BLaER1 treated with 17β-estradiol and CSF1 and Interleukin-3, amounts not matched to agents 10 nM and 100 nM (cell line): ENCODE data around the gene U2AF1L4.
A peak's percentile ranks its signal among the peaks of the same experiment; 100 is the strongest.

Experiments used
- H3K27ac ChIP-seq, 11 experiments: shearing (Covaris generic); formaldehyde crosslinking; 2 replicates each; pipeline ENCODE4 v1.8.1; 2022
- H3K27me3 ChIP-seq, 11 experiments: shearing (Covaris generic); formaldehyde crosslinking; 2 replicates each; pipeline ENCODE4 v1.8.1; 2022
- H3K36me3 ChIP-seq, 11 experiments: shearing (Covaris generic); formaldehyde crosslinking; 2 replicates each; pipeline ENCODE4 v1.8.1; 2022
- H3K4me1 ChIP-seq, 10 experiments: shearing (Covaris generic); formaldehyde crosslinking; 2 replicates each; pipeline ENCODE4 v1.8.1; 2022
- H3K4me2 ChIP-seq, 11 experiments: shearing (Covaris generic); formaldehyde crosslinking; 2 replicates each; pipeline ENCODE4 v1.8.1; 2022
- H3K4me3 ChIP-seq, 10 experiments: shearing (Covaris generic); formaldehyde crosslinking; 2 replicates each; pipeline ENCODE4 v1.8.1; 2022
- H3K9ac ChIP-seq, 11 experiments: shearing (Covaris generic); formaldehyde crosslinking; 2 replicates each; pipeline ENCODE4 v1.8.1; 2022
- H3K9me3 ChIP-seq, 11 experiments: shearing (Covaris generic); formaldehyde crosslinking; replicated peaks in 1 of 11; 2 replicates each; pipeline ENCODE4 v1.8.1; 2022
- H4K20me1 ChIP-seq, 11 experiments: shearing (Covaris generic); formaldehyde crosslinking; 2 replicates each; pipeline ENCODE4 v1.8.1; 2022
- Cebpa-rat ChIP-seq, 11 experiments: shearing (Covaris generic); IDR thresholded peaks; 2 replicates each; pipeline ENCODE4 v1.8.1; 2022

The U2AF1L4 gene

GRCh38 chr19:35733180-35734125, 11.8 kb downstream of the U2AF1L4 start:
- Histone ChIP-seq H3K27ac (peak overlapping the region in 2 of 11 experiments; percentile 1 to 20; a peak in 1 of 22 replicates), H3K4me3 (no peak overlapping the region), H3K9ac (peak overlapping the region in 7 of 11 experiments; percentile 4 to 33 (median 22); a peak in 6 of 22 replicates), H3K4me1 (peaks cover 9 to 35% (median 22%) of the 10 kb centered on the region in 10 experiments; a peak in 18 of 20 replicates), H4K20me1 (peaks cover 48 to 98% (median 94%) of the 10 kb centered on the region in 11 experiments), H3K27me3 (no peaks in the 10 kb centered on the region), H3K9me3 (no peaks in the 10 kb centered on the region), H3K4me2 (no peak overlapping the region), H3K36me3 (peaks cover 96 to 99% (median 98%) of the 10 kb centered on the region in 11 experiments)
- TF ChIP-seq Cebpa-rat (IDR thresholded peaks at IDR 0.05): no peak

GRCh38 chr19:35732540-35733179, 12.6 kb downstream of the U2AF1L4 start:
- Histone ChIP-seq H4K20me1 (peaks cover 44 to 98% (median 94%) of the 10 kb centered on the region in 11 experiments; a peak in 21 of 22 replicates), H3K36me3 (peaks cover 96 to 99% (median 98%) of the 10 kb centered on the region in 11 experiments), H3K9me3 (no peaks in the 10 kb centered on the region), H3K4me2 (no peak overlapping the region), H3K9ac (no peak overlapping the region), H3K4me3 (no peak overlapping the region), H3K27ac (no peak overlapping the region), H3K4me1 (peaks cover 9 to 28% (median 22%) of the 10 kb centered on the region in 10 experiments; a peak in 18 of 20 replicates), H3K27me3 (no peaks in the 10 kb centered on the region)
- TF ChIP-seq Cebpa-rat (IDR thresholded peaks at IDR 0.05): no peak

DNA sequence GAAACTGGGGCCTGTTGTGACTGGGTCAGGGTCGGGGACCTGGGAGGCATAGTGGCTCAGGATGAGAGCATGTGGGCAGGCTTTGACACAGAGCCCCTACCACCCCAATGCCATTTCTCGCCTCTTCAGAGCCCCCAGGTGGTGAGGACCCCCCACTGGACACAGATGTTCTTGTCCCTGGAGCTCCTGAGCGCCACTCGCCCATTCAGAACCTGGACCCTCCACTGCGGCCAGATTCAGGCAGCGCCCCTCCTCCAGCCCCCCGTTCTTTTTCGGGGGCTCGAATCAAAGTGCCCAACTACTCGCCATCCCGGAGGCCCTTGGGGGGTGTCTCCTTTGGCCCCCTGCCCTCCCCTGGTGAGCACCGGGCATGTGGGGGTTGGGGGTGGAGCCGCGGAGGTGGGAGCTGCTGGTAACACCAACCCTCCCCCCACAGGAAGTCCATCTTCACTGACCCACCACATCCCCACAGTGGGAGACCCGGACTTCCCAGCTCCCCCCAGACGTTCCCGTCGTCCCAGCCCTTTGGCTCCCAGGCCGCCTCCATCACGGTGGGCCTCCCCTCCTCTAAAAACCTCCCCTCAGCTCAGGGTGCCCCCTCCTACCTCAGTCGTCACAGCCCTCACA, 13.3 kb downstream of the U2AF1L4 start:
- H3K9ac ChIP-seq: no peak overlapping the region
- no peak for TF ChIP-seq Cebpa-rat (IDR thresholded peaks at IDR 0.05)
- H3K4me2 ChIP-seq: no peak overlapping the region
- no peak overlapping the region for H3K4me3 ChIP-seq
- H3K4me1 ChIP-seq: peaks cover 7 to 22% (median 15%) of the 10 kb centered on the region in 10 experiments; a peak in 18 of 20 replicates
- no peaks in the 10 kb centered on the region for H3K27me3 ChIP-seq
- peaks cover 96 to 99% (median 98%) of the 10 kb centered on the region in 11 experiments for H3K36me3 ChIP-seq
- H4K20me1 ChIP-seq: peaks cover 43 to 98% (median 94%) of the 10 kb centered on the region in 11 experiments; a peak in 21 of 22 replicates
- H3K27ac ChIP-seq: no peak overlapping the region
- H3K9me3 ChIP-seq: no peaks in the 10 kb centered on the region

DNA sequence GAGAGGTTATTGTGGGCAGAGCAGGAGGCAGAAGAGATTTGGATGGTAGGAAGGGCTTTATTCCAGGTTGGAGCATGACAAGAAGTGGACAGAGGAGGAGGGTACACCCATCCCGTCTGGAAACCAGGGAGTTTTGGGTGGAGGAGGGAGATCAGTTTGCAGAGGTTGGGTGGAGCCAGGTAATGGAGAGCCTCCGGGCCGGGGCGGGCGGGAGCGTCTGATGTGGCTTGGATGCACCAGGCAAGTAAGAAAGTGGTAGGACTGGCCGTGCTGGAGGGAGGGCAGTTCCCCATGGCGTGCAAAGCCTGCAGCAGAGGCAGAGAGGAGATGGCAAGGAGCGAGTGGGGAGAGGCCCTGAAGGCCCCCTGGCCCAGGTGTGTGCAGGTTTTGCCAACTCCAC, 13.9 kb downstream of the U2AF1L4 start:
- Histone ChIP-seq H3K4me2 (no peak overlapping the region), H3K4me1 (peaks cover 1 to 16% (median 10%) of the 10 kb centered on the region in 10 experiments; a peak in 18 of 20 replicates), H4K20me1 (peaks cover 39 to 98% (median 92%) of the 10 kb centered on the region in 11 experiments; a peak in 21 of 22 replicates), H3K36me3 (peaks cover 96 to 99% (median 98%) of the 10 kb centered on the region in 11 experiments), H3K9me3 (no peaks in the 10 kb centered on the region), H3K4me3 (no peak overlapping the region), H3K9ac (no peak overlapping the region), H3K27ac (no peak overlapping the region), H3K27me3 (no peaks in the 10 kb centered on the region)
- no peak for TF ChIP-seq Cebpa-rat (IDR thresholded peaks at IDR 0.05)

GRCh38 chr19:35730326-35730725, 14.9 kb downstream of the U2AF1L4 start:
- H4K20me1 ChIP-seq: peaks cover 34 to 98% (median 92%) of the 10 kb centered on the region in 11 experiments; a peak in 21 of 22 replicates

GRCh38 chr19:35729763-35730162, 15.5 kb downstream of the U2AF1L4 start:
- Histone ChIP-seq H4K20me1 (peaks cover 29 to 98% (median 91%) of the 10 kb centered on the region in 11 experiments; a peak in 21 of 22 replicates), H3K36me3 (peaks cover 97 to 99% (median 98%) of the 10 kb centered on the region in 11 experiments), H3K4me1 (peaks cover 0 to 7% (median 0%) of the 10 kb centered on the region in 10 experiments; a peak in 2 of 20 replicates), H3K27ac (no peak overlapping the region; a peak in 1 of 22 replicates), H3K27me3 (no peaks in the 10 kb centered on the region), H3K4me3 (no peak overlapping the region), H3K4me2 (no peak overlapping the region), H3K9ac (no peak overlapping the region), H3K9me3 (no peaks in the 10 kb centered on the region)
- TF ChIP-seq Cebpa-rat (IDR thresholded peaks at IDR 0.05): no peak

More at GRCh38 chr19:35730326-35730725, 14.9 kb downstream of the U2AF1L4 start:
- TF ChIP-seq Cebpa-rat (IDR thresholded peaks at IDR 0.05): no peak
- H3K4me2 ChIP-seq: no peak overlapping the region
- H3K9me3 ChIP-seq: no peaks in the 10 kb centered on the region
- no peaks in the 10 kb centered on the region for H3K27me3 ChIP-seq
- peaks cover 0 to 8% (median under 1%) of the 10 kb centered on the region in 10 experiments; a peak in 6 of 20 replicates for H3K4me1 ChIP-seq
- H3K9ac ChIP-seq: no peak overlapping the region
- H3K4me3 ChIP-seq: no peak overlapping the region
- H3K36me3 ChIP-seq: peaks cover 97 to 99% (median 98%) of the 10 kb centered on the region in 11 experiments
- H3K27ac ChIP-seq: no peak overlapping the region; a peak in 1 of 22 replicates

DNA sequence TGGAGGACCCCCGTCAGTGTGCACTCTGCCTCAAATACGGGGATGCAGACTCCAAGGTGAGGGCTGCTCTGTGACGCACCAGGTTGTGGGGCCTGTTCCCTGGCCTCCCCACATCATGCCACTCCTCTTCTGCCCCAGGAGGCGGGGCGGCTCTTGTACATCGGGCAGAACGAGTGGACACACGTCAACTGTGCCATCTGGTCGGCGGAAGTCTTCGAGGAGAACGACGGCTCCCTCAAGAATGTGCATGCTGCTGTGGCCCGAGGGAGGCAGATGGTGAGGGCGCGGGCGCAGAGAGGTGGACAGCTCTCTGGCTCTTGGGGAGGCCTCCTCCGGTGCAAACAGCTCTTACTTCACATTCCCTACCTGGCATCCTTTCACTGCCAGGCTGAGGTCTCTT, 16.2 kb downstream of the U2AF1L4 start:
- Histone ChIP-seq H3K9ac (no peak overlapping the region), H3K4me2 (no peak overlapping the region), H3K9me3 (no peaks in the 10 kb centered on the region), H3K4me3 (no peak overlapping the region), H3K27me3 (no peaks in the 10 kb centered on the region), H3K36me3 (peaks cover 97 to 99% (median 98%) of the 10 kb centered on the region in 11 experiments), H3K4me1 (peaks cover 0 to 6% (median 0%) of the 10 kb centered on the region in 10 experiments; a peak in 2 of 20 replicates), H4K20me1 (peaks cover 26 to 98% (median 91%) of the 10 kb centered on the region in 11 experiments; a peak in 21 of 22 replicates), H3K27ac (no peak overlapping the region)
- no peak for TF ChIP-seq Cebpa-rat (IDR thresholded peaks at IDR 0.05)

DNA sequence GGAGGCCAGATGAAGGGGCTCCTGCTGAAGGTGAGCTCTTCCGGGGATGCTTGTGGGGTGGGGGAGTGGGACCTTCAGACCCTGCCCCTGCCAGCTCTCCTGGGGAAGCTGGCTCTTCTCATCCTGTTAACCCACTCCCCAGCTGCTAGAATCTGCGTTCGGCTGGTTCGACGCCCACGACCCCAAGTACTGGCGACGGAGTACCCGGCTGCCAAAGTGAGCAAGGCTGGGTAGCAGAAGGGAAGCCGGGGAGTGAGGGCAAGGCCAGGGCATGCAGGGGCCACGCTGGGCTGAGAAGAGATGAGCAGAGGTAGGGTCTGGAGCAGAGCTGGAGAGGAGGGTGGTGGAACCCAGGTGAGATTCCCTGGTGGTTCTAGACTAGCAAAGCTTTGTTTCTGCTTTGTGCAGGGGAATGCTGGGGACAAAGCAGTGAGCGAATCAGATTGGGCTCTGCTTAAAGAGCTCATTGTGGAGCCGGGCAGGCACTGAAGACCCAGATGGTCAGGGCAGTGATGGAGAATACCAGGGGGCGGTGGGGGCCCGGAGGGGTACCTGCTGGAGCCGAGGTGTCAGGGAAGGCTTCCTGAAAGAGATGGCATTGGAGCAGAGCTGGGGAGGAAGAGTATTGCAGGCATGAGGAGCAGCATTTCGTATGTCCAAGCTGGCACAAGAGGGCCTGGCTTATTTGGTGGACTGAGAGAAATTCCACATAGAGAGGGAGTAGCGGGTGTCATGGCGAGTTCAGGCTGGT, 17.1 kb downstream of the U2AF1L4 start:
- H4K20me1 ChIP-seq: peaks cover 35 to 99% (median 92%) of the 10 kb centered on the region in 11 experiments; a peak in 21 of 22 replicates
- no peaks in the 10 kb centered on the region for H3K4me1 ChIP-seq
- peaks cover 98 to 99% (median 99%) of the 10 kb centered on the region in 11 experiments for H3K36me3 ChIP-seq
- H3K9me3 ChIP-seq: no peaks in the 10 kb centered on the region
- no peak for TF ChIP-seq Cebpa-rat (IDR thresholded peaks at IDR 0.05)
- H3K4me2 ChIP-seq: no peak overlapping the region
- H3K9ac ChIP-seq: no peak overlapping the region
- no peak overlapping the region for H3K27ac ChIP-seq
- H3K4me3 ChIP-seq: no peak overlapping the region
- H3K27me3 ChIP-seq: no peaks in the 10 kb centered on the region
